G401 (cell line): ENCODE results near the gene SSR2. TPM values are rescaled to one million over a fixed set of nuclear protein-coding genes. Genes with fewer than 3 reads are reported as not detected.
"Not testable (repeated sequence)": the region's sequence is repeated elsewhere in the genome, so short reads cannot be mapped to it uniquely, and the experiment has no call there.

Experiments used
- DNase-seq: peaks from one replicate; pipeline ENCODE4 v3.0.0-alpha.2; 2015; ENCODE audit warnings: low spot score
- in situ Hi-C: cut with HindIII; loops from 2 replicates; pipeline ENCODE4 v1.10.0; 2016; ENCODE audit warnings: low sequenced_read_pairs, mixed read lengths
- total RNA-seq: library from RNA; depleted of rRNA; stranded (reverse); fragments of >200 nt; shearing (Covaris generic); gene quantifications from 2 replicates; pipeline ENCODE4 v1.2.3, GENCODE V29; 2014

Gene SSR2
- total RNA-seq, 1 experiment from 2014 or later, result 273 TPM

DNA sequence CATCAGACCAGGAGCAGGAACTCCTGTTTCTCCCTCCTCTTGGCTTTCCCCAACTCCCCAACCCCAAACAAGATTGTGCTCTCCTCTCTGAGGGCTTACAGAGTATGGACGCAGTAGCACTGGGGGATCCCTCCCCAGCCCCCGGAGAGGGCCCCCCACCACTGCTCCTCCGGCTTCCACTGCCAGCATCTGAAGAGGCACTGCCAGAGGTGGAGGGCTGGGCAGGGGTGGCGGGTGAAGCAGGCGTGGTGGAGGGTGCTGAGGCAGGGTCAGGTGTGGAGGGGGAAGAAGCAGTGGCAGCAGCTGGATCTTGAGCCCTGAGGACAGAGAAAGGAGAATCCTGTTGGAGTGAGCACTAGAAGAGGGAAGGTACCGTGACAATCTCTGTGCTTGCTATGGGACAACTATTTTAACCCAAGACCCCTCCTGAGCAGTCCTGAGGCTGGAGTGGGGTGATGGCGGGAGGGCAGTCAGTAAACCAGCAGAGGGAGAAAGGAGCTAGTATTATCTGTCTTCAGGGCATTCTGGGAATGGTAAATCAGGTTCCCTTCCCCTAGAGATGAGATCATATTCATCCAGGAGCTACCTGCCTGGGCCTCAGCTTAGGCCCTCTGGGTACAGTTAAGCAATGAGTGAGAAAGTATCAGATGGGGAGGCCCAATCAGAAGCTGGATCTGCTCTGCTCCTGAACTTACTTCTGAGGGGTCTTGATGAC is 30.4 kb upstream of the SSR2 start:
- DNase-seq, result no peak
- in situ Hi-C loops, result no loop called here

GRCh38 chr1:156050376-156050775 is 29.6 kb upstream of the SSR2 start:
- in situ Hi-C loops, result no loop called here
- DNase-seq, result no peak

- in situ Hi-C loops, result no loop called here
- DNase-seq, result no peak
These were observed 28.0 kb upstream of the SSR2 start for GRCh38 chr1:156048663-156049258.

- DNase-seq, result no peak
- in situ Hi-C loops, result no loop called here
These were observed 24.3 kb upstream of the SSR2 start for GRCh38 chr1:156045076-156045475.

DNA sequence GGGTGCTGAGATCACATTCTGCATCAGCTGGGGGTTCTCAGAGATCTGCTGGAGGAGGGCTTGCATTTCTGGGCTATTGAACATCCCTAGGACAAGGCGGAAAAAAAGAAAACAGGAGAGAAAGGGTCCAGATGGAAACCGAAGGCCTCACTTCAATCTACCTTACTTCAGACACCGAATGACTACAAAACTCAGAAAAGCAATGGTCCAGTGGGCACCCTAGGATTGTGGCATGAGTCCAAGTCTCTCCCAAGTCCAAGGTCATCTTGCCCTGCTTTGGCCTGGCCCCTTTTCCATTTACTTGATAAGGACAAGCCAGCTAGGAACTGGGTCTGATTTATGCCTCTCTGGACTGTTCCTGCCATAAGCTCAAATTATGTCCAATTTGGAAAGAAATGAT is 22.1 kb upstream of the SSR2 start:
- in situ Hi-C loops, result no loop called here
- no peak for DNase-seq

DNA sequence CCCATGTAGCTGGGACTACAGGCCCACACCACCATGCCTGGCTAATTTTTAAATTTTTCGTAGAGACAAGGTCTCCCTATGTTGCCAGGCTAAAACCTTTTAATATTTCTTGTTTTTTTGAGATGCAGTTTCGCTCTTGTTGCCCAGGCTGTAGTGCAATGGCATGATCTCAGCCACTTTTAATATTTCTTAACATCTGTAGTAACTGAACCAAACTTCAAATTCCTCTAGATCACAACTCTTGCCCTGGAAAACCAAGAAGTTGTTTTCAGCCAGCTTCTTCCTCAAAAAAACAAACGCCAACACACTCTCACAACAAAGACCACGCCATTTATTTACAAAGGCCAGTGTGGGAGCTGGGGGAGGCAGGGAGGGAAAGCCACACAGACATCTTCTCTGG is 14.2 kb upstream of the SSR2 start:
- DNase-seq, in situ Hi-C loops: not testable (repeated sequence)

- in situ Hi-C loops, result no loop called here
- no peak for DNase-seq
These were observed 12.3 kb upstream of the SSR2 start for GRCh38 chr1:156033011-156033410.

- no peak for DNase-seq
These were observed 5.8 kb upstream of the SSR2 start for GRCh38 chr1:156026588-156026987.

GRCh38 chr1:156025876-156026275 is 5.1 kb upstream of the SSR2 start:
- DNase-seq, result peak; percentile 29
- in situ Hi-C loops, result no loop called here

More at GRCh38 chr1:156026588-156026987, 5.8 kb upstream of the SSR2 start:
- in situ Hi-C loops, result no loop called here

GRCh38 chr1:156024801-156025200 is 4.0 kb upstream of the SSR2 start:
- no peak for DNase-seq
- in situ Hi-C loops, result no loop called here

GRCh38 chr1:156021954-156022353 is 1.2 kb upstream of the SSR2 start:
- no peak for DNase-seq
- in situ Hi-C loops, result no loop called here

DNA sequence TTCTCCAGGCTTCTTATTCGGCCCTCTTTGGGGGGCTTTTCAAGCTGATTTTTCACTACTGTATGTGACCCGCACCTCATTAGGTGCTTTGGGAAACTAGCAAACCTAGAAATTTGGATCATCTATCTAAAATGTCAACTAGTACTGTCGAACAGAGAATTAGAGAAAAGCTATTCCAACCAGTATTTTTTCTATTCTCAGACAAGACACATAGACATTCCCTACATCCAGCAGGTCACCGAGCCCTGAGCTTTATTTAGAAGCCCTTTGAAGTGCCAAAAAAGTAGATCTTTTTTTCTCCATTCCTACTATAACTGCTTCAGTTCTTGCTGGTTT is 310 bp upstream of the SSR2 start:
- in situ Hi-C loops, result no loop called here
- DNase-seq, result no peak

DNA sequence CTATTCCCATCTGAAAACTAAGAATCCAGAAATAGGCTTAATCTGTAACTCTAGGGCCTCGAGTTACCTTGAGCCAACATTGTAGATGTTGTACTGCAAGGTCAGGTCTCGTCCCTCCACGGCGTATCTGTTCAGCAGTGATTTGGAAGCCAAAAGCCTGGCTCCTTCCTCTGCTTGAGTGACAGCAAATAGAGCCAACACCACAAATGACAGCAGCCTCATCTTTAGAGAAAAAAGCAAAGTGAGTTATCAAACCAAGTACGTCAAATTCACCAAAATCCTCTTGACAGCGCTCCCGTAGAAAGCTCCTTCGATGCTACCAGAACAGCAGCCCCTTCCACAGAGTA is 832 bp downstream of the SSR2 start:
- in situ Hi-C loops, result no loop called here
- DNase-seq, result no peak

DNA sequence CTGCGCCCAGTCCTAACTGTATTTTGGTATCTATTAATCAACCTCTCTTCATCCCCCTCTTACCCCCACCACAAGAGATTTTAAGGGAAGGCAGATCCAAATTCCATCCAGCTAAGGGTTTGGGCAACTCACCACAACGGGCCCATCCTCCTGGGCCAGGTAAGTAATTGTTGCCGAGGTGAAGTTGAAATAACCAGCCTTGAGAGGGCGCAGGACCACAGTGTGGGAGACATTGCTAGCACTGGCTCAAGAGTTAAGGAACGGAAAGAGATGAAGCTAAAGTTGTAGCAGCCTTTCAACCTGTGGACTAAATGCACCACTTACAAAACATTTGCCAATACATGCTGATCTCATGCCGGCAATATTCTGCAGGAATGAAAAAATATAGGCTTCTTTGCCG is 5.9 kb downstream of the SSR2 start:
- in situ Hi-C loops, result loop anchor here (5.0 kb wide), 1 partner anchor 48 kb away; no protein-coding TSS in a partner anchor
- DNase-seq, result no peak

GRCh38 chr1:156012051-156012817 is 8.5 kb downstream of the SSR2 start:
- no peak for DNase-seq
- in situ Hi-C loops, result loop anchor here (5.0 kb wide), 1 partner anchor 45 kb away; no protein-coding TSS in a partner anchor

DNA sequence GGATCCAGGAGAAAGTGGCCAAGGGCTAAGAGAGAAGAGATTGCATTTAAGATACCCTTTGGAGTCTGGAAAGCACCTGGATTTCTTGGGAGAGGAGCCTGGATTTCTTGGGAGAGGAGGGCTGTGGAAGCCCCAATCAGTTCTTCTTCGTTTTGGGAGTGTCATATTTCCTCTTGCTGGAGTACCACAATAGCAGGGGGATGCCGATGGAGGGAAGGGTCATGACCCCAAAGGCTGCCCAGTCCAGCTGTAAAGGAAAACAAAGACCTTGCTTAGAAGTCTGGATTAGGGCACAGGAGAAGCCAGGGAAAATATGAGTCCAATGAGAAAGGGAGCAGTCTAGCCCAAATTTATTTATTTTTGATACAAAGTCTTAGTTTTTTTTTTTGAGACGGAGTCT is 11.3 kb downstream of the SSR2 start:
- in situ Hi-C loops, result no loop called here
- DNase-seq, result no peak

- in situ Hi-C loops, result no loop called here
- no peak for DNase-seq
These were observed 13.9 kb downstream of the SSR2 start for GRCh38 chr1:156006666-156007376.

DNA sequence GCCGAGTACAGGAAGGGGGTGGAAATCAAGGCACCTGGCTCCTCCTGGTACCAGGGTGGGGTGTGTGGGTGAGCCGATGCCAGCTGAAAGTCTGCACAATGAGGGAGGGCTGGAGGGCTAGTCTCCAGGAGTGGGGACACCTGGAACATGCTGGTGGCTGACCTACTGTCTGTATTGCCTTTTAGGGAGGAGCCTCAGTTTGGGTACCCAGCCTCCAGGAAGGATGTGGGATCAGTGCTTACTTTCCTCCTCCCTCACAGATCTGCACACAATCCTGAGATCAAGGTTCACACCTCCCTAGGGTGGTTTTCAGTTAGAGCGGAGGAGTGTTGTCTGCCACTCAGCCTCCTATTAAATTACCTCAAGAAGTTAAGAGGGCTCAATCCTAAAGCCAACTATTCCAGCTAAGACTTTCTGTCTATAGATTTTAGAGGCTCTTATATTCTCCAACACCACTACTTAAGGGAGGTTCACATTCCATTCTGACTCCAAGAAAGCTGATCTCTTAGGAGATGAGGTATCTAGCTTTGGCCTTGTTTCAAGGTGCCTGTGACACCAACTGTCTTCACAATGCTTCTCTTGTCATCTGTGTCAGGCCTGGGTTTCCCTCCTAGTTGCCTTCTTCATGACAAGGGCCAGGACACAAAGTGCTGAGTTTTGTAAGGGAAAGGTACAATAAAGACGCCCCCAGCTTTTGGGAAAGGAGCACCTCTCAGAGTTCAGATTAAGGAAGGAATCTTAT is 15.7 kb downstream of the SSR2 start:
- no peak for DNase-seq
- in situ Hi-C loops, result no loop called here

- in situ Hi-C loops, result no loop called here
- DNase-seq, result no peak
These were observed 16.9 kb downstream of the SSR2 start for GRCh38 chr1:156003923-156004188.
